HepG2 (cell line): ENCODE results near the gene ARIH1. TPM values are rescaled to one million over a fixed set of nuclear protein-coding genes. Genes with fewer than 3 reads are reported as not detected.

Source experiments
- ATRX ChIP-seq: sonication (generic); formaldehyde crosslinking; IDR thresholded peaks from 2 replicates; pipeline ENCODE4 v1.4.0; 2020; ENCODE audit warnings: missing genetic modification reagents, borderline replicate concordance
- CTCF ChIP-seq: sonication (generic); formaldehyde crosslinking; IDR thresholded peaks from 2 replicates; pipeline ENCODE4 v1.5.0; 2020; ENCODE audit warnings: mild to moderate bottlenecking, missing genetic modification reagents, moderate library complexity
- FOXA3 ChIP-seq: IDR thresholded peaks from 2 replicates; pipeline ENCODE4 v1.6.1; 2016; ENCODE audit warnings: missing genetic modification reagents, missing compliant biosample characterization
- NFKBIZ ChIP-seq: IDR thresholded peaks from 2 replicates; pipeline ENCODE4 v1.6.1; 2018; ENCODE audit warnings: missing genetic modification reagents, missing compliant biosample characterization
- PCBP2 ChIP-seq: fragments of 200-400 bp; formaldehyde crosslinking; optimal IDR thresholded peaks from 2 replicates; pipeline ENCODE3; 2018; ENCODE audit warnings: low read length, low read depth; ENCODE audit not compliant: poor library complexity, severe bottlenecking
- PREB ChIP-seq: sonication (generic); formaldehyde crosslinking; IDR thresholded peaks from 2 replicates; pipeline ENCODE4 v1.4.0; 2020; ENCODE audit warnings: missing genetic modification reagents
- RBM39 ChIP-seq: fragments of 200-400 bp; formaldehyde crosslinking; IDR thresholded peaks from one replicate; pipeline ENCODE4 v1.6.1; 2018; ENCODE audit warnings: antibody characterized with exemption, mild to moderate bottlenecking, low read depth, low read length; ENCODE audit not compliant: poor library complexity, severe bottlenecking
- SMAD3 ChIP-seq: sonication (generic); formaldehyde crosslinking; IDR thresholded peaks from 2 replicates; pipeline ENCODE4 v1.4.0; 2020; ENCODE audit warnings: missing genetic modification reagents
- SNAPC4 ChIP-seq: sonication (generic); formaldehyde crosslinking; IDR thresholded peaks from 2 replicates; pipeline ENCODE4 v1.4.0; 2020; ENCODE audit warnings: mild to moderate bottlenecking, missing genetic modification reagents
- SP140L ChIP-seq: sonication (generic); formaldehyde crosslinking; IDR thresholded peaks from 2 replicates; pipeline ENCODE4 v1.4.0; 2020; ENCODE audit warnings: missing genetic modification reagents, borderline replicate concordance
- SP2 ChIP-seq: sonication (generic); formaldehyde crosslinking; IDR thresholded peaks from 2 replicates; pipeline ENCODE4 v1.5.1; 2020; ENCODE audit warnings: mild to moderate bottlenecking, missing genetic modification reagents
- SUZ12 ChIP-seq: fragments of 150-350 bp; IDR thresholded peaks from 2 replicates; pipeline ENCODE4 v1.6.1; 2014; ENCODE audit warnings: low read depth, low read length
- TAF1 ChIP-seq: sonication (generic); formaldehyde crosslinking; IDR thresholded peaks from 2 replicates; pipeline ENCODE4 v1.4.0; 2020; ENCODE audit warnings: missing genetic modification reagents
- ZBTB3 ChIP-seq: sonication (generic); formaldehyde crosslinking; IDR thresholded peaks from 2 replicates; pipeline ENCODE4 v1.4.0; 2020; ENCODE audit warnings: low read depth, mild to moderate bottlenecking, moderate library complexity, missing genetic modification reagents, borderline replicate concordance
- ZNF180 ChIP-seq: sonication (generic); formaldehyde crosslinking; IDR thresholded peaks from 2 replicates; pipeline ENCODE4 v1.4.0; 2020; ENCODE audit warnings: low read depth, missing genetic modification reagents, borderline replicate concordance
- ZNF205 ChIP-seq: IDR thresholded peaks from 2 replicates; pipeline ENCODE4 v1.6.1; 2018; ENCODE audit warnings: missing biosample characterization, missing genetic modification reagents
- ZNF572 ChIP-seq: sonication (generic); formaldehyde crosslinking; IDR thresholded peaks from 2 replicates; pipeline ENCODE4 v1.5.1; 2020; ENCODE audit warnings: mild to moderate bottlenecking, missing genetic modification reagents
- ZNF782 ChIP-seq: sonication (generic); formaldehyde crosslinking; IDR thresholded peaks from 2 replicates; pipeline ENCODE4 v1.4.0; 2020; ENCODE audit warnings: missing genetic modification reagents, mild to moderate bottlenecking, borderline replicate concordance
- ZNF800 ChIP-seq: sonication (generic); formaldehyde crosslinking; IDR thresholded peaks from 2 replicates; pipeline ENCODE4 v1.4.0; 2020; ENCODE audit warnings: missing genetic modification reagents
- polyA plus RNA-seq, 8 experiments: library from polyadenylated mRNA; depleted of rRNA in 3 of 8; stranded (reverse) in 7 of 8; unstranded in 1 of 8; fragments of >200 nt; fragmentation: Illumina TruSeq in 4 of 8; extraction: Trizol in 4 of 8; gene quantifications; 2 replicates each; pipeline versions ENCODE4 v1.2.1 to v1.2.3, GENCODE V29; 2011 to 2016; ENCODE audit warnings: low read depth in 4 of 8, missing spikeins in 1 of 8, mixed read lengths in 1 of 8; ENCODE audit not compliant: insufficient read depth in 1 of 8
- total RNA-seq, 5 experiments: library from RNA; depleted of rRNA; stranded (reverse); fragments of >200 nt; fragmentation: Illumina TruSeq; extraction: Trizol; gene quantifications; 2 replicates each; pipeline ENCODE4 v1.2.3, GENCODE V29; 2016; ENCODE audit warnings: low read depth in 1 of 5

Gene ARIH1
- total and polyA plus RNA-seq, 2 of the 13 experiments (the other 11 are each of a cell fraction or from before 2014, with no cell fraction given), result 38.8 to 59.8 TPM

- no peak; the same call in 1 of the 2 replicates for TF ChIP-seq SP2 (CRISPR knock-in tag)
- peak; percentile 94 for TF ChIP-seq SNAPC4
- TF ChIP-seq PCBP2, result no peak
- TF ChIP-seq ZNF180 (CRISPR knock-in tag), result no peak
- peak; percentile 42 for TF ChIP-seq CTCF (CRISPR knock-in tag)
- TF ChIP-seq ZNF800 (CRISPR knock-in tag), result peak; percentile 84
- peak; percentile 98 for TF ChIP-seq TAF1
- 0 out of 2 replicates have a peak, but pooled peaks have one; percentile 25 for TF ChIP-seq SP140L (CRISPR knock-in tag)
- peak; percentile 22; the same call in 1 of the 2 replicates for TF ChIP-seq NFKBIZ (CRISPR knock-in tag)
- TF ChIP-seq ZNF782 (CRISPR knock-in tag), result no peak
- TF ChIP-seq RBM39, result peak; percentile 90
- TF ChIP-seq FOXA3, result peak; percentile 81
- TF ChIP-seq SMAD3, result peak; percentile 93
- TF ChIP-seq ATRX (CRISPR knock-in tag), result no peak
- no peak for TF ChIP-seq SUZ12
- TF ChIP-seq ZBTB3 (CRISPR knock-in tag), result no peak
- peak; percentile 48; the same call in 1 of the 2 replicates for TF ChIP-seq PREB
- TF ChIP-seq ZNF572 (CRISPR knock-in tag), result no peak
- TF ChIP-seq ZNF205 (CRISPR knock-in tag), result no peak
These were observed at the start of gene ARIH1 (continued) for GRCh38 chr15:72473614-72474465.
